PC-3 (cell line): ENCODE data around the gene IFT172. TPM values are rescaled to one million over a fixed set of nuclear protein-coding genes. Genes with fewer than 3 reads are reported as not detected.

Source experiments
- ATAC-seq: fragments of 200-7000 bp; cut with Tn5 transposase; 2 replicates; pipeline ENCODE4 v1.9.1; 2020; ENCODE audit warnings: mild to moderate bottlenecking, moderate library complexity
- BruUV-seq: library from RNA; stranded (reverse); fragments of 400-500 nt; replicated peaks from 2 replicates; lab custom pipeline; 2021; lab: Mats Ljungman, UMichigan
- CTCF ChIA-PET: fragments of 300-600 bp; sonication (Branson Sonifier 250); formaldehyde crosslinking; loops from one replicate; lab custom pipeline; 2022; ENCODE audit warnings: antibody characterized with exemption; lab: Charles Lee
- POLR2A ChIA-PET: fragments of 300-600 bp; sonication (Branson Sonifier 250); formaldehyde crosslinking; loops from one replicate; lab custom pipeline; 2022; ENCODE audit warnings: antibody characterized with exemption; ENCODE audit not compliant: unreplicated experiment; lab: Charles Lee
- DNase-seq: peaks from one replicate; pipeline ENCODE4 v3.0.0-alpha.2; 2015
- H2AFZ ChIP-seq: fragments of 300-600 bp; sonication (generic); 2 replicates; pipeline ENCODE4 v1.6.0; 2016; ENCODE audit warnings: antibody characterized with exemption, low read length
- H3F3A ChIP-seq: fragments of 300-600 bp; sonication (generic); one replicate; pipeline ENCODE4 v1.6.0; 2017; ENCODE audit warnings: antibody characterized with exemption, low read length, control low read depth, mild to moderate bottlenecking; ENCODE audit not compliant: unreplicated experiment
- H3K27ac ChIP-seq: fragments of 300-600 bp; sonication (generic); 2 replicates; pipeline ENCODE4 v1.5.1; 2016; ENCODE audit warnings: mild to moderate bottlenecking, low read length
- H3K27me3 ChIP-seq: fragments of 300-600 bp; sonication (generic); 2 replicates; pipeline ENCODE4 v1.6.1; 2016; ENCODE audit warnings: low read length, mixed read lengths
- H3K36me3 ChIP-seq: fragments of 300-600 bp; sonication (generic); 2 replicates; pipeline ENCODE4 v1.6.1; 2016; ENCODE audit warnings: low read depth, mixed run types, low read length, mixed read lengths
- H3K4me1 ChIP-seq: fragments of 300-600 bp; sonication (generic); 2 replicates; pipeline ENCODE4 v1.5.1; 2016; ENCODE audit warnings: low read length; ENCODE audit not compliant: insufficient read depth
- H3K4me2 ChIP-seq: fragments of 300-600 bp; sonication (generic); 2 replicates; pipeline ENCODE4 v1.6.0; 2016; ENCODE audit warnings: low read length
- H3K4me3 ChIP-seq: fragments of 300-600 bp; sonication (generic); 2 replicates; pipeline ENCODE4 v1.5.1; 2016; ENCODE audit warnings: mild to moderate bottlenecking, low read length, mixed read lengths
- H3K79me2 ChIP-seq: fragments of 300-600 bp; sonication (generic); 2 replicates; pipeline ENCODE4 v1.6.1; 2017; ENCODE audit warnings: low read length, mixed read lengths
- H3K9ac ChIP-seq: fragments of 300-600 bp; sonication (generic); 2 replicates; pipeline ENCODE4 v1.6.0; 2016; ENCODE audit warnings: mild to moderate bottlenecking, low read length
- H3K9me2 ChIP-seq: fragments of 300-600 bp; sonication (generic); replicated peaks from 2 replicates; pipeline ENCODE4 v1.6.1; 2016; ENCODE audit warnings: mixed run types, low read length, mixed read lengths
- H3K9me3 ChIP-seq: fragments of 300-600 bp; sonication (generic); 2 replicates; pipeline ENCODE4 v1.6.1; 2016; ENCODE audit warnings: low read length, mixed read lengths
- H4K20me1 ChIP-seq: fragments of 300-600 bp; sonication (generic); 2 replicates; pipeline ENCODE4 v1.6.1; 2016; ENCODE audit warnings: low read length, mixed read lengths
- CTCF ChIP-seq: fragments of 300-600 bp; sonication (generic); conservative IDR thresholded peaks from 2 replicates; pipeline ENCODE4 v1.5.1; 2017; ENCODE audit warnings: antibody characterized with exemption, low read depth, mild to moderate bottlenecking, low read length
- EZH2 ChIP-seq: fragments of 300-600 bp; sonication (generic); IDR thresholded peaks from one replicate; pipeline ENCODE4 v1.6.1; 2017; ENCODE audit warnings: antibody characterized with exemption, mild to moderate bottlenecking, low read length; ENCODE audit not compliant: unreplicated experiment
- EZH2phosphoT487 ChIP-seq: fragments of 300-600 bp; sonication (generic); IDR thresholded peaks from 2 replicates; pipeline ENCODE4 v1.6.1; 2018; ENCODE audit warnings: mild to moderate bottlenecking, antibody characterized with exemption, low read length, borderline replicate concordance
- intact Hi-C: fragments of 100-400 bp; cut with micrococcal nuclease; formaldehyde crosslinking; loops from 2 replicates; pipeline ENCODE4 v1.9.0; 2023
- total RNA-seq: library from RNA; depleted of rRNA; stranded (reverse); fragments of >200 nt; gene quantifications from 2 replicates; pipeline ENCODE4 v1.2.3, GENCODE V29; 2014

The IFT172 gene
- total RNA-seq, 1 experiment from 2014 or later: 22.9 TPM

GRCh38 chr2:27509326-27509725 lies 19.8 kb upstream of the IFT172 start:
- no peak overlapping the region for H3K27ac ChIP-seq
- H3K9me2 ChIP-seq: no peaks in the 10 kb centered on the region
- H3K27me3 ChIP-seq: no peaks in the 10 kb centered on the region
- no peaks in the 10 kb centered on the region for H3K4me1 ChIP-seq
- ChIA-PET POLR2A (no interaction called here), CTCF (interaction anchor here (0.7 kb wide), 1 partner anchor 13 kb away, joined by 6 read pairs; no protein-coding TSS in a partner anchor)
- ATAC-seq (no peak), DNase-seq (no peak)
- H3F3A ChIP-seq: no peaks in the 10 kb centered on the region
- intact Hi-C loops: no loop called here
- H4K20me1 ChIP-seq: no peaks in the 10 kb centered on the region
- TF ChIP-seq EZH2phosphoT487 (no peak), EZH2 (no peak), CTCF (no peak)
- no peaks in the 10 kb centered on the region for H3K36me3 ChIP-seq
- H3K4me3 ChIP-seq: no peak overlapping the region
- BruUV-seq: no TSS peak
- H3K9me3 ChIP-seq: no peaks in the 10 kb centered on the region
- no peaks in the 10 kb centered on the region for H3K79me2 ChIP-seq
- H2AFZ ChIP-seq: no peak overlapping the region
- H3K4me2 ChIP-seq: no peak overlapping the region
- no peak overlapping the region for H3K9ac ChIP-seq

GRCh38 chr2:27507293-27507692 lies 17.8 kb upstream of the IFT172 start:
- H3K27me3 ChIP-seq: no peaks in the 10 kb centered on the region
- no peak for ATAC-seq
- H3K4me3 ChIP-seq: no peak overlapping the region
- no peak overlapping the region for H3K9ac ChIP-seq
- ChIA-PET CTCF (no interaction called here), POLR2A (interaction anchor here (0.6 kb wide), 1 partner anchor 184 kb away, joined by 3 read pairs; the partner anchor contains the start of gene MPV17)
- no TSS peak for BruUV-seq
- no peaks in the 10 kb centered on the region for H3K79me2 ChIP-seq
- no peaks in the 10 kb centered on the region for H3F3A ChIP-seq
- H4K20me1 ChIP-seq: no peaks in the 10 kb centered on the region
- no peak overlapping the region for H2AFZ ChIP-seq
- H3K9me2 ChIP-seq: no peaks in the 10 kb centered on the region
- no peaks in the 10 kb centered on the region for H3K4me1 ChIP-seq
- H3K4me2 ChIP-seq: no peak overlapping the region
- H3K27ac ChIP-seq: no peak overlapping the region
- intact Hi-C loops: no loop called here
- H3K36me3 ChIP-seq: no peaks in the 10 kb centered on the region
- TF ChIP-seq CTCF (no peak), EZH2phosphoT487 (no peak), EZH2 (no peak)
- H3K9me3 ChIP-seq: no peaks in the 10 kb centered on the region
- no peak for DNase-seq

GRCh38 chr2:27506587-27506986 lies 17.0 kb upstream of the IFT172 start:
- Histone ChIP-seq H3K9ac (no peak overlapping the region), H3K9me2 (no peaks in the 10 kb centered on the region), H3K36me3 (no peaks in the 10 kb centered on the region), H3K79me2 (no peaks in the 10 kb centered on the region), H3K27me3 (no peaks in the 10 kb centered on the region), H2AFZ (no peak overlapping the region), H3K4me1 (no peaks in the 10 kb centered on the region), H3K27ac (no peak overlapping the region), H3K9me3 (no peaks in the 10 kb centered on the region), H4K20me1 (no peaks in the 10 kb centered on the region), H3F3A (no peaks in the 10 kb centered on the region), H3K4me2 (no peak overlapping the region), H3K4me3 (no peak overlapping the region)
- ChIA-PET CTCF (no interaction called here), POLR2A (interaction anchor here (0.6 kb wide), 1 partner anchor 184 kb away, joined by 3 read pairs; the partner anchor contains the start of gene MPV17)
- intact Hi-C loops: no loop called here
- DNase-seq (no peak), ATAC-seq (no peak)
- BruUV-seq: no TSS peak
- TF ChIP-seq EZH2: no peak
- TF ChIP-seq EZH2phosphoT487: no peak
- no peak for TF ChIP-seq CTCF
